HK-2 (cell line): ENCODE results near the gene MAPRE2.
A peak's percentile ranks its signal among the peaks of the same experiment; 100 is the strongest.
"Not testable (repeated sequence)": the region's sequence is repeated elsewhere in the genome, so short reads cannot be mapped to it uniquely, and the experiment has no call there.

Experiments used
- DNase-seq: peaks from one replicate; pipeline ENCODE4 v3.0.0-alpha.2; 2018; ENCODE audit not compliant: unreplicated experiment

Gene MAPRE2

GRCh38 chr18:35122586-35123224 is 81.5 kb downstream of the MAPRE2 start:
- no peak for DNase-seq

GRCh38 chr18:35123811-35124210 is 82.6 kb downstream of the MAPRE2 start:
- no peak for DNase-seq

- DNase-seq: no peak
These were observed 86.0 kb downstream of the MAPRE2 start for GRCh38 chr18:35127201-35127600.

- no peak for DNase-seq
These were observed 87.5 kb downstream of the MAPRE2 start for GRCh38 chr18:35128675-35129074.

- DNase-seq: no peak
These were observed 89.0 kb downstream of the MAPRE2 start for GRCh38 chr18:35130236-35130635.

- no peak for DNase-seq
These were observed 90.3 kb downstream of the MAPRE2 start for GRCh38 chr18:35131387-35132020.

- DNase-seq: no peak
These were observed 91.0 kb downstream of the MAPRE2 start for GRCh38 chr18:35132021-35132902.

- no peak for DNase-seq
These were observed 93.0 kb downstream of the MAPRE2 start for GRCh38 chr18:35134190-35134730.

GRCh38 chr18:35134791-35135531 is 93.7 kb downstream of the MAPRE2 start:
- no peak for DNase-seq

GRCh38 chr18:35136248-35136647 is 95.0 kb downstream of the MAPRE2 start:
- DNase-seq: no peak

- DNase-seq: no peak
These were observed 95.7 kb downstream of the MAPRE2 start for GRCh38 chr18:35136885-35137284.

GRCh38 chr18:35137632-35138031 is 96.4 kb downstream of the MAPRE2 start:
- no peak for DNase-seq

- DNase-seq: no peak
These were observed 97.6 kb downstream of the MAPRE2 start for GRCh38 chr18:35138773-35139172.

GRCh38 chr18:35139517-35139916 is 98.3 kb downstream of the MAPRE2 start:
- DNase-seq: no peak

- DNase-seq: no peak
These were observed 99.9 kb downstream of the MAPRE2 start for GRCh38 chr18:35141077-35141476.

- DNase-seq: no peak
These were observed 100.5 kb downstream of the MAPRE2 start for GRCh38 chr18:35141567-35142274.

- DNase-seq: no peak
These were observed 101.0 kb downstream of the MAPRE2 start for GRCh38 chr18:35142275-35142615.

GRCh38 chr18:35143622-35144596 is 102.7 kb downstream of the MAPRE2 start:
- peak; percentile 27 for DNase-seq

- DNase-seq: no peak
These were observed 103.5 kb downstream of the MAPRE2 start for GRCh38 chr18:35144698-35145097.

GRCh38 chr18:35150195-35150594 is 109.0 kb downstream of the MAPRE2 start:
- DNase-seq: not testable (repeated sequence)
